ENCODE results near the gene PHEX.

Gene PHEX

GRCh38 chrX:22136711-22137110 is 104.6 kb downstream of the PHEX start:
- TF ChIP-seq, protein P1, sequence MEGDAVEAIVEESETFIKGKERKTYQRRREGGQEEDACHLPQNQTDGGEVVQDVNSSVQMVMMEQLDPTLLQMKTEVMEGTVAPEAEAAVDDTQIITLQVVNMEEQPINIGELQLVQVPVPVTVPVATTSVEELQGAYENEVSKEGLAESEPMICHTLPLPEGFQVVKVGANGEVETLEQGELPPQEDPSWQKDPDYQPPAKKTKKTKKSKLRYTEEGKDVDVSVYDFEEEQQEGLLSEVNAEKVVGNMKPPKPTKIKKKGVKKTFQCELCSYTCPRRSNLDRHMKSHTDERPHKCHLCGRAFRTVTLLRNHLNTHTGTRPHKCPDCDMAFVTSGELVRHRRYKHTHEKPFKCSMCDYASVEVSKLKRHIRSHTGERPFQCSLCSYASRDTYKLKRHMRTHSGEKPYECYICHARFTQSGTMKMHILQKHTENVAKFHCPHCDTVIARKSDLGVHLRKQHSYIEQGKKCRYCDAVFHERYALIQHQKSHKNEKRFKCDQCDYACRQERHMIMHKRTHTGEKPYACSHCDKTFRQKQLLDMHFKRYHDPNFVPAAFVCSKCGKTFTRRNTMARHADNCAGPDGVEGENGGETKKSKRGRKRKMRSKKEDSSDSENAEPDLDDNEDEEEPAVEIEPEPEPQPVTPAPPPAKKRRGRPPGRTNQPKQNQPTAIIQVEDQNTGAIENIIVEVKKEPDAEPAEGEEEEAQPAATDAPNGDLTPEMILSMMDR (IDR thresholded peaks at IDR 0.05; ENCODE audit: extremely low read depth, missing control alignments): no peak
- no peak for DNase-seq (ENCODE audit: low spot score)

GRCh38 chrX:22139822-22140221 is 107.7 kb downstream of the PHEX start:
- no peak for DNase-seq (ENCODE audit: low spot score)
- TF ChIP-seq, protein P1 (IDR thresholded peaks at IDR 0.05; ENCODE audit: extremely low read depth, missing control alignments): no peak

DNA sequence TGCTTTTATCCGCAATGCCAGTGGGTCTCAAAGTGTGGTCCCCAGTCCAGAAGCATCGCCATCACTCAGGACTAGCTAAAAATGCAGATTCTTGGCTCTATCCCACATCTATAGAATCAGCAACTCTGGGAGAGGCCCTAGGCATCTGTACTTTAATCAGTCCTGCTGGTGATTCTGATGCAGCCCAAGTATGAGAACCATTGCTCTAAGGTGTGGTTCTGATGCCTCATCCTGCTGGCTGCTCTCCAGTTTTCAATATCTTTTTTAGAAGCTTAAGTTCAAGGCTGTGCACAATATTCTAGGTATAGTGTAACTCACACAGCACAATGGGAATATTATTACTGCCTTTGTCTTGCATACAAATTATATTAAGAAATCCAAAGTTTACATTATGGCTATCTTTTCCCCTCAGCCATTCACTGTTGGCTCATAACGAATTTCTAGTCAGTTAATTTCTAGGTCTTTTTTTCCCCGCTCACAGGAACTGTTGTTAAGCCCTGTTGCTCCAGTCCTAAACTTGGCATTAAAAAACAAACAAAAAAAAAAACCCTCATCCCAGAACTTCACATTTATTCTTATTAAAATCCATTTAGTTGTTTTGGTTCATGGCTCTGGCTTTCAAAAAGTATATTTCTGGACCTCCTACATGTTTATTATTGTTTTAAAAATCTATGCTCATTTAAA is 109.1 kb downstream of the PHEX start:
- DNase-seq (ENCODE audit: low spot score): no peak
- TF ChIP-seq, protein P1 (IDR thresholded peaks at IDR 0.05; ENCODE audit: extremely low read depth, missing control alignments): no peak

DNA sequence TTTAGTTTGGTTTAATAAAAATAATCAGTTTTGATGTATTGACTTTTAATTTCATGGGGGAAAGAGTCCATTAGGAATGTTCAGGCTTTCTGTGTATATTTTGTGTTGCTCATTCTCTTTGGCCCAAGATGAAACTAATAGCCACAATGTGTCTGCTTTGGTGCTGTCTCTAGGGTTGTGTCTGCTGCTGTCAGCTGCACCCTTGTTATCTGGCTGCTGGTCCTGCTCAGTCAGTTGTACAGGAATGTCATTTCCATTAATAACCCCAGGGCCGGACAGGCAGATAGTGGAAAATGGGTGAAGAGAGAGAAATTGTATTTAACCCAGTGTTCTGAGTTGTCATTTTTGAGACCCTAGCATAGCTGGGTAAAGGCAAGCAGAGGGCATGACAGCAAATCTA is 115.1 kb downstream of the PHEX start:
- no peak for DNase-seq (ENCODE audit: low spot score)
- TF ChIP-seq, protein P1 (IDR thresholded peaks at IDR 0.05; ENCODE audit: extremely low read depth, missing control alignments): no peak

DNA sequence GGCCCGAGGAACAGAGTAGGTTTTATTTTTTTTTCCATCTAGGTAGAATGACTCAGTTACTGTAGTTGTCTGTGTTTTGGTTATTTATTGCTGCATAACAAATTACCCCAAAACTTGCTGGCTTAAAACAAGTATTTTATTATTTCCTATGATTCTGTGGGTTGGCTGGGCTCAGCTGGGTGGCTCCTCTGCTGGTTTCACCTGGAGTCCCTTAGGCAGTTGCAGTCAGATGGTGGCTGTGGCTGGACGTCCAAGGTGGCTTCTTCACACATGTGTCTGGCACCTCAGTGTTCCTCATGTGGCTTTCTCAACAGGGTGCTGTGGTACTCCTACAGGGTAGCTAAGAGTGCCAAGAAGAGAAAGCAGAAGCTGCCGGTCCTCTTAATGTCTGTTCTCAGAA is 115.8 kb downstream of the PHEX start:
- TF ChIP-seq, protein P1 (IDR thresholded peaks at IDR 0.05; ENCODE audit: extremely low read depth, missing control alignments): no peak
- DNase-seq (ENCODE audit: low spot score): no peak

DNA sequence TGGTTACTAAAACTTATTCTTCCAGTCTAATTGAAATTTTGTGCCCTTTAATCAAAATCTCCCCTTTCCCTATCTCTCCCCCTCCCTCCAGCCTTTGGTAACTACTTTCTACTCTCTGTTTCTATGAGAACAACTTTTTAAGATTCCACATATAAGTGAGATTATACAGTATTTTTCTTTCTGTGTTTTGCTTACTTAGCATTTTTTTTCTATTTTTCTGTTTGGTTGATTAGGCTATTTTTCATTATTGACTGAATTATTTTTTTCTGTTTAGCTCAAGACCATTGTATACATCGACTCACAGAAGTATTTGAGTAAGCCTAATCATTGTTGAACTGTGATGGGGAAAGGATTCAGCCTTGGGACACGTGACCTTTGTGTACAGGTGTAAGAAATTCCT is 116.4 kb downstream of the PHEX start:
- no peak for DNase-seq (ENCODE audit: low spot score)
- TF ChIP-seq, protein P1 (IDR thresholded peaks at IDR 0.05; ENCODE audit: extremely low read depth, missing control alignments): no peak

- no peak for DNase-seq (ENCODE audit: low spot score)
- TF ChIP-seq, protein P1 (IDR thresholded peaks at IDR 0.05; ENCODE audit: extremely low read depth, missing control alignments): no peak
Observed at GRCh38 chrX:22150371-22150770, 118.2 kb downstream of the PHEX start.

All from GM20000 (cell line).